ENCODE results near the gene SEC31A. TPM values are rescaled to one million over a fixed set of nuclear protein-coding genes. Genes with fewer than 3 reads are reported as not detected.

Gene SEC31A
- total RNA-seq, 2 donors from 2014 or later: 248 to 337 TPM

- Histone ChIP-seq H3K27me3 (replicated peaks; ENCODE audit: insufficient read depth) (no peaks in the 10 kb centered on the region), H3K9me3 (no peaks in the 10 kb centered on the region), H3K36me3 (no peaks in the 10 kb centered on the region), H3K4me3 (no peak overlapping the region), H3K27ac (no peak overlapping the region), H3K4me1 (ENCODE audit: control insufficient read depth in 1 of 2, low read depth in 2 of 2) (peaks cover 6 to 9% of the 10 kb centered on the region in 2 donors)
- ATAC-seq (ENCODE audit: insufficient number of reproducible peaks, low FRiP score, low read depth): no peak
- TF ChIP-seq, protein P1, sequence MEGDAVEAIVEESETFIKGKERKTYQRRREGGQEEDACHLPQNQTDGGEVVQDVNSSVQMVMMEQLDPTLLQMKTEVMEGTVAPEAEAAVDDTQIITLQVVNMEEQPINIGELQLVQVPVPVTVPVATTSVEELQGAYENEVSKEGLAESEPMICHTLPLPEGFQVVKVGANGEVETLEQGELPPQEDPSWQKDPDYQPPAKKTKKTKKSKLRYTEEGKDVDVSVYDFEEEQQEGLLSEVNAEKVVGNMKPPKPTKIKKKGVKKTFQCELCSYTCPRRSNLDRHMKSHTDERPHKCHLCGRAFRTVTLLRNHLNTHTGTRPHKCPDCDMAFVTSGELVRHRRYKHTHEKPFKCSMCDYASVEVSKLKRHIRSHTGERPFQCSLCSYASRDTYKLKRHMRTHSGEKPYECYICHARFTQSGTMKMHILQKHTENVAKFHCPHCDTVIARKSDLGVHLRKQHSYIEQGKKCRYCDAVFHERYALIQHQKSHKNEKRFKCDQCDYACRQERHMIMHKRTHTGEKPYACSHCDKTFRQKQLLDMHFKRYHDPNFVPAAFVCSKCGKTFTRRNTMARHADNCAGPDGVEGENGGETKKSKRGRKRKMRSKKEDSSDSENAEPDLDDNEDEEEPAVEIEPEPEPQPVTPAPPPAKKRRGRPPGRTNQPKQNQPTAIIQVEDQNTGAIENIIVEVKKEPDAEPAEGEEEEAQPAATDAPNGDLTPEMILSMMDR (IDR thresholded peaks at IDR 0.05): no peak
- DNase-seq (ENCODE audit: low spot score): no peak
Measured at GRCh38 chr4:82803746-82804145, 87.2 kb downstream of the SEC31A start.

DNA sequence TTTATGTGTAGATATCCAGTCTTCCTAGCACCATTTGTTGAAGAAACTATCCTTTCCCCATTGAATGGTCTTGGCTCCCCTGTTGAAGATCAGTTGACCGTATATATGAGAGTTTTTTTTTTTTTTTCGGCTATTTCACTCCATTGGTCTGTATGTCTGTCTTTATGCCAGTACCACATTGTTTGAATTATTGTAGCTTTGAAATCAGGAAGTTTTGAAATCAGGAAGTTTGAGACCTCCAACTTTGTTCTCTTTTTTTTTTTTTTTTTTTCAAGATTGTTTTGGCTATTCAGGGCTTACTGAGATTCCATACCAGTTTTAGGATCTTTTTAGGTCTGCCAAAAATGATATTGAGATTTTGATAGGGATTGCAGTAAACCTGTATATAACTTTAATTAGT is 88.0 kb downstream of the SEC31A start:
- Histone ChIP-seq H3K36me3 (no peaks in the 10 kb centered on the region), H3K27ac (no peak overlapping the region), H3K27me3 (replicated peaks; ENCODE audit: insufficient read depth) (no peaks in the 10 kb centered on the region), H3K4me3 (no peak overlapping the region), H3K4me1 (ENCODE audit: control insufficient read depth in 1 of 2, low read depth in 2 of 2) (peaks cover 6 to 9% of the 10 kb centered on the region in 2 donors), H3K9me3 (no peaks in the 10 kb centered on the region)
- DNase-seq (ENCODE audit: low spot score): no peak
- no peak for ATAC-seq (ENCODE audit: insufficient number of reproducible peaks, low FRiP score, low read depth)
- TF ChIP-seq, protein P1 (IDR thresholded peaks at IDR 0.05): no peak

DNA sequence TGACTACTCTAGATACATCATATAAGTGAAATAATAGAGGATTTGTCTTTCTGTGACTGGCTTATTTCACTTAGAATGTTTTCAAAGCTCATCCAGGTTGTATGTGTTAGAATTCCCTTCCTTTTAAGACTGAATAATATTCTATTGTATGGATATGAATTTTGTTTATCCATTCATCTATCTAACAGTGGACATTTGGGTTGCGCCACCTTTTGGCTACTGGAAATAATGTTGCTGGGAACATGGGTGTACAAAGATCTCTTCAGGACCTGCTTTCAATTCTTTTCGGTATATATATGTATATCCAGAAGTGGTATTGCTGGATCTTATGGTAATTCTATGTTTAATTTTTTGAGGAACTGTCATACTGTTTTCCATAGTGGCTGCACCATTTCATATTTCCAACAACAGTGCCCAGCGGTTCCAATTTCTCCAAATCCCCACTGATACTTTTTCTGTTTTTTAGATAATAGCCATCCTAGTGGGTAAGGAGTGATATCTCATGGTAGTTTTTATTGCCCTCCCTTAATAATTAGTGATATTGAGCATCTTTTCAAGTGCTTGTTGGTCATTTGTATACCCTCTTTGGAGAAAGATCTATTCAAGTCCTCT is 88.9 kb downstream of the SEC31A start:
- no peak for ATAC-seq (ENCODE audit: insufficient number of reproducible peaks, low FRiP score, low read depth)
- Histone ChIP-seq H3K9me3 (no peaks in the 10 kb centered on the region), H3K4me1 (ENCODE audit: control insufficient read depth in 1 of 2, low read depth in 2 of 2) (peaks cover 6 to 17% of the 10 kb centered on the region in 2 donors), H3K4me3 (no peak overlapping the region), H3K36me3 (no peaks in the 10 kb centered on the region), H3K27me3 (replicated peaks; ENCODE audit: insufficient read depth) (no peaks in the 10 kb centered on the region), H3K27ac (no peak overlapping the region)
- TF ChIP-seq, protein P1 (IDR thresholded peaks at IDR 0.05): no peak
- DNase-seq (ENCODE audit: low spot score): no peak

GRCh38 chr4:82799006-82799881 is 91.7 kb downstream of the SEC31A start:
- peak overlapping the region; percentile 90 for H3K4me3 ChIP-seq
- no peak for ATAC-seq (ENCODE audit: insufficient number of reproducible peaks, low FRiP score, low read depth)
- TF ChIP-seq, protein P1 (IDR thresholded peaks at IDR 0.05): no peak
- no peaks in the 10 kb centered on the region for H3K27me3 ChIP-seq (replicated peaks; ENCODE audit: insufficient read depth)
- no peak overlapping the region for H3K27ac ChIP-seq
- H3K36me3 ChIP-seq: no peaks in the 10 kb centered on the region
- no peaks in the 10 kb centered on the region for H3K9me3 ChIP-seq
- DNase-seq (ENCODE audit: low spot score): no peak
- H3K4me1 ChIP-seq (ENCODE audit: control insufficient read depth in 1 of 2, low read depth in 2 of 2): peaks cover 6 to 18% of the 10 kb centered on the region in 2 donors
